GM12873 (cell line): Measurements from ENCODE around the gene ENPP5.

Source experiments
- TF ChIP-seq, protein P1 (sequence below): IDR thresholded peaks from 2 replicates; pipeline ENCODE4 v1.5.1; 2012; ENCODE audit warnings: low read depth, mild to moderate bottlenecking, moderate library complexity, low read length, control low read depth; ENCODE audit not compliant: insufficient read depth; ENCODE audit errors: missing control alignments

The ENPP5 gene

DNA sequence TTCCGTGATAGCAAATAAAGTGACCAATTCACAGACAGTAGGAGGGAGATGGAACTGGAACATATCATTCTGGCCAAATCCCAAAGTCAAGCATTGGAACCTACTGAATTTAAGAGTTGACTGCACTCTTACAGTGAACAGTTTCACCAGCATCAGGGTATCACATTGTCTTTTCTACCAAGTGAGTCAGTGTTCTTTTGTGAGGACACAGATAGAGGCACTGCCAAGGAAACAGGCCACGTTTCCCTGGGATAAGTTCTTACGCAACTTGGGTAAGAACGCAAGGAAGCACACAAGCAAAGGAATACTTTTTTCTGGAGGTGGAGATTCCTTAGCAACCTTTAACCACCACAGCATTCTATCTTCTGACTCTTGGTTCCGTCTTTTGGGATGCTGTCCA, 28.6 kb upstream of the ENPP5 start:
- TF ChIP-seq, protein P1, sequence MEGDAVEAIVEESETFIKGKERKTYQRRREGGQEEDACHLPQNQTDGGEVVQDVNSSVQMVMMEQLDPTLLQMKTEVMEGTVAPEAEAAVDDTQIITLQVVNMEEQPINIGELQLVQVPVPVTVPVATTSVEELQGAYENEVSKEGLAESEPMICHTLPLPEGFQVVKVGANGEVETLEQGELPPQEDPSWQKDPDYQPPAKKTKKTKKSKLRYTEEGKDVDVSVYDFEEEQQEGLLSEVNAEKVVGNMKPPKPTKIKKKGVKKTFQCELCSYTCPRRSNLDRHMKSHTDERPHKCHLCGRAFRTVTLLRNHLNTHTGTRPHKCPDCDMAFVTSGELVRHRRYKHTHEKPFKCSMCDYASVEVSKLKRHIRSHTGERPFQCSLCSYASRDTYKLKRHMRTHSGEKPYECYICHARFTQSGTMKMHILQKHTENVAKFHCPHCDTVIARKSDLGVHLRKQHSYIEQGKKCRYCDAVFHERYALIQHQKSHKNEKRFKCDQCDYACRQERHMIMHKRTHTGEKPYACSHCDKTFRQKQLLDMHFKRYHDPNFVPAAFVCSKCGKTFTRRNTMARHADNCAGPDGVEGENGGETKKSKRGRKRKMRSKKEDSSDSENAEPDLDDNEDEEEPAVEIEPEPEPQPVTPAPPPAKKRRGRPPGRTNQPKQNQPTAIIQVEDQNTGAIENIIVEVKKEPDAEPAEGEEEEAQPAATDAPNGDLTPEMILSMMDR = no peak

DNA sequence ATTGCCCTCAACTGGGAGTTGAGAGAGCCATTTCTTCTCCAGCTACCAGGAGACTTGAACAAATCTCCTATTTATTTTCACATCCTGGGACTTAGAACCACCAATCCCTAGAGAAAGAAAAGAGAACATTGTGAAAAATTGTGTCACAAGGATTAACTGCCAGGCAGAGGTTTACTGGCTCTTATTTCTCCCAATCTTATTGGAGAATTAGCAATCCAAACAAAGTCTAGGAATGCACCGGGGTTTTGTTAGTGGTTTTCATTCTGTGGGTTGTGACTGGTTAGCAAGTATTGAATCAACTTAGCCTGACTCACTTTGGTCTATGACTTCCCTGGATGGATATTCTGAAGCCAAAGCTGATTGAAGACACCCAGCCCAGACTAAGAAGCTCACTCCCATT, 21.2 kb upstream of the ENPP5 start:
- TF ChIP-seq, protein P1 = no peak

DNA sequence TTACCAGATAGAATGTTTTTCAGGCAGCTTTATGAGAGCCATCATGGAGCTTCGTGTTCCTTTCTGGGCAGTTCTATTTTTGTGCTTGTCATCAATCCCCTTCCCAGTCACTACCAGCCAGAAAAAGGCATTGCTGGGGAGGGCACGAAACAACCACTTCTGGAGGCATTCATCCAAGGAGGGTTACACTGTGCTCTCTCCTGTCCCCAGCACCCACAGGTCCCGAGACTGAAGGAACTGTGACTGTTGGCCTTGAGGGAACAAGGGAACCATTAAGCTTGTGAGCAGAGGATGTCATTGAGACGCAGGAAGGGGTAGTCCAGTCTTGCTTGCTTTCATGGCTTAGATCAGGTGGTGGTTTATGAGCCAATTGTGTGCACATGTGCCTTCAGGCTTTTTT, 20.1 kb upstream of the ENPP5 start:
- TF ChIP-seq, protein P1 = no peak

DNA sequence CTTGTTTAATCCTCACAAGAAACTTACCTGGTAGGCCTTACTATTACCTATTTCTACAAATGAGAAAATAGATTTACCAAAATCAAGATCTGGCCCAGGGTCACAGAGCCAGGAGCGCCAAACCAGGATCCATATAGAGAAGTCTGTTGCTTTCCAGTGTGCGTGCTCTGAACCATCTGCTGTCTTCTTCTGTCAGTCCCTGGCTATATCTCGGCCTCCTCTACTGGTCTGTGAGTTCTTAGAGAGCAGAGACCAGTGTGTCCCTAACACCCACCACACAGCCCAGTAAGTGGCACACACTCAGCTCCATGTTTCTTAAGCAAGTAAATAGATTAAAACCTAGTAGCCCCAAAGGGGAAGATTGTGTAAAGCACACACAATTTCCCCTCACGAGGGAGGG, 18.9 kb upstream of the ENPP5 start:
- TF ChIP-seq, protein P1 = no peak

DNA sequence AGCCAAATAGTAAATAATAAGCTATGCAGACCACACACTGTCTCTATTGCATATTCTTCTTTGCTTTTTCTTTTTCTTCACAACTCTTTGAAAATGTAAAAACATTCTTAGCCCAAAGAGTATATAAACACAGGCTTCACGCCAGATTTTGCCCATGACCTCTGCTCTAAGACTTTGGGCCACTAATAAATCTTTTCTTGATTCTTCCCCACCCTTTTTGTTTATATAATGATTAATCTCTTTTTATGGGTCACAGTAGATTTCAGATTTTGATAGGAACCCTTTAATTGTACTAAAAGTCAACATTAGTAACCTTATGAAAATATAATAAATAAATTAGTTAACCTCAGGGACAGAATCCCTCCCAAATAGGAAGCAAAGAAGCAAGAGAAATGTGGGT, 15.8 kb upstream of the ENPP5 start:
- TF ChIP-seq, protein P1 = no peak

DNA sequence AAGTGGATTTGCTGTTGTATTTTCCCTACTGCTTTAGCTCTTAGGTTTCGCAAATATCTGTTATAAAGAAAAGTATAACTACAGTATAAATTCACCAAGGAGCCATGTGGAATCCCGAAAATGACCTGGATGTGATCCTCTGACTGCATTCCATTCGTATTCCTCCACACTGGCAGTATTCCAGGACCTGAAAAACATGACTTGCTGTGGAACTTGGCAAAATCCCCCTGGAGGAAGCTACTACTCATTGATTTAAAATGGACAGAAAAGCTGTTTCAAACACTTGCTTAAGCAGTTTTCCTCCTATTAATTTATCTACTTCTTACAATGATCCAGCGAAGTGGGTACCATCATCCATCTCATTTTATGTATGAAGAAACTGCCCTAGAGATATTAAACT, 13.3 kb upstream of the ENPP5 start:
- TF ChIP-seq, protein P1 = no peak

DNA sequence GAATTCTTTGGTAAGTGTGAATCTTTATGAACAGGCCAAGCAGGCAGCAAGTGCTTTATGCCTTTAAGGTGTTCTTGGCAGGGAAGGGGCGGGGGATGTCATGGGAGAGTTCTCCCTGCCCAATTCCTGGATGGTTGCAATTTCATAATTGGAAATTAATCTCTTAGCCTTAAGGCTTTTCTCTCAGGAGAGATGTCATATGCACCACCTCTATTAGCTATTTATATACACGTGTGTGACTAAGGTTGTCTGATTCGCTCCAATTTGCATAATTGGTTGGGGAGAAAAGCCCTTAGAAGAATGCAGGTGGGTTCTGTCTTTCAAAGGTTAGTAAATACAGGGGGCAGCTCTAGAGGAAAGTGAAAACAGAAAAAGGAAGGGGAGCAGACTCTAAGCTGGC, 5.2 kb upstream of the ENPP5 start:
- TF ChIP-seq, protein P1 = no peak
